Duodenal mucosa (tissue), 2 donors: Measurements from ENCODE around the gene PPP1R2.
"Not testable (repeated sequence)": the region's sequence is repeated elsewhere in the genome, so short reads cannot be mapped to it uniquely, and the experiment has no call there.

Experiments used
- H3K27ac ChIP-seq: one replicate; pipeline ENCODE4 v1.7.0; 2013; ENCODE audit warnings: low read depth, low read length
- H3K27me3 ChIP-seq, 2 donors: one replicate each; pipeline ENCODE4 v1.7.0; 2013; ENCODE audit warnings: low read length in 2 of 2, control low read depth in 1 of 2; ENCODE audit not compliant: insufficient read depth in 2 of 2, control insufficient read depth in 1 of 2
- H3K36me3 ChIP-seq, 2 donors: one replicate each; pipeline ENCODE4 v1.7.0; 2013; ENCODE audit warnings: low read length in 2 of 2, control low read depth in 1 of 2; ENCODE audit not compliant: insufficient read depth in 2 of 2, control insufficient read depth in 1 of 2
- H3K4me1 ChIP-seq, 2 donors: one replicate each; pipeline ENCODE4 v1.7.0; 2013; ENCODE audit warnings: low read length in 2 of 2, control low read depth in 1 of 2; ENCODE audit not compliant: insufficient read depth in 2 of 2, control insufficient read depth in 1 of 2
- H3K4me3 ChIP-seq, 2 donors: one replicate each; pipeline ENCODE4 v1.7.0; 2013; ENCODE audit warnings: low read length in 2 of 2, low read depth in 1 of 2
- H3K9ac ChIP-seq, 2 donors: one replicate each; pipeline ENCODE4 v1.7.0; 2013; ENCODE audit warnings: low read length in 2 of 2, low read depth in 1 of 2
- H3K9me3 ChIP-seq, 2 donors: one replicate each; pipeline ENCODE4 v1.7.0; 2013; ENCODE audit warnings: low read length in 2 of 2, control low read depth in 1 of 2; ENCODE audit not compliant: control insufficient read depth in 1 of 2

Gene PPP1R2

GRCh38 chr3:195524171-195524896, 18.8 kb downstream of the PPP1R2 start:
- H3K4me1 ChIP-seq = no peaks in the 10 kb centered on the region
- no peaks in the 10 kb centered on the region for H3K9me3 ChIP-seq
- H3K4me3 ChIP-seq = no peak overlapping the region
- H3K27me3 ChIP-seq = no peaks in the 10 kb centered on the region
- no peak overlapping the region for H3K9ac ChIP-seq
- H3K27ac ChIP-seq = no peak overlapping the region
- H3K36me3 ChIP-seq = peaks cover 10 to 26% of the 10 kb centered on the region in 2 donors

GRCh38 chr3:195522254-195523023, 20.7 kb downstream of the PPP1R2 start:
- H3K9me3 ChIP-seq = no peaks in the 10 kb centered on the region
- H3K36me3 ChIP-seq = peaks cover 10 to 23% of the 10 kb centered on the region in 2 donors
- H3K27me3 ChIP-seq = no peaks in the 10 kb centered on the region
- no peaks in the 10 kb centered on the region for H3K4me1 ChIP-seq
- H3K4me3 ChIP-seq = no peak overlapping the region
- no peak overlapping the region for H3K9ac ChIP-seq
- H3K27ac ChIP-seq = no peak overlapping the region

- Histone ChIP-seq H3K36me3 (peaks cover 13 to 33% of the 10 kb centered on the region in 2 donors), H3K9me3 (no peaks in the 10 kb centered on the region), H3K27ac (no peak overlapping the region), H3K4me3 (no peak overlapping the region), H3K27me3 (no peaks in the 10 kb centered on the region), H3K9ac (no peak overlapping the region), H3K4me1 (no peaks in the 10 kb centered on the region)
Observed at GRCh38 chr3:195517030-195517429, 26.1 kb downstream of the PPP1R2 start.

GRCh38 chr3:195514610-195515235, 28.4 kb downstream of the PPP1R2 start:
- H3K36me3 ChIP-seq = peaks cover 13 to 36% of the 10 kb centered on the region in 2 donors
- H3K9me3 ChIP-seq = not testable (repeated sequence)

GRCh38 chr3:195512798-195513345, 30.3 kb downstream of the PPP1R2 start:
- no peak overlapping the region for H3K4me3 ChIP-seq
- H3K9me3 ChIP-seq = no peaks in the 10 kb centered on the region
- no peak overlapping the region for H3K9ac ChIP-seq
- no peaks in the 10 kb centered on the region for H3K4me1 ChIP-seq
- H3K36me3 ChIP-seq = peaks cover 13 to 39% of the 10 kb centered on the region in 2 donors
- no peak overlapping the region for H3K27ac ChIP-seq
- H3K27me3 ChIP-seq = no peaks in the 10 kb centered on the region

More at GRCh38 chr3:195514610-195515235, 28.4 kb downstream of the PPP1R2 start:
- H3K4me3 ChIP-seq, H3K27me3 ChIP-seq, H3K27ac ChIP-seq, H3K9ac ChIP-seq, H3K4me1 ChIP-seq: not testable (repeated sequence)

GRCh38 chr3:195511136-195511535, 32.0 kb downstream of the PPP1R2 start:
- H3K4me3 ChIP-seq = no peak overlapping the region
- no peak overlapping the region for H3K27ac ChIP-seq
- H3K36me3 ChIP-seq = peaks cover 13 to 31% of the 10 kb centered on the region in 2 donors
- no peak overlapping the region for H3K9ac ChIP-seq
- H3K4me1 ChIP-seq = no peaks in the 10 kb centered on the region
- H3K27me3 ChIP-seq = no peaks in the 10 kb centered on the region
- no peaks in the 10 kb centered on the region for H3K9me3 ChIP-seq

GRCh38 chr3:195508185-195508584, 34.9 kb downstream of the PPP1R2 start:
- no peaks in the 10 kb centered on the region for H3K4me1 ChIP-seq
- no peak overlapping the region for H3K4me3 ChIP-seq
- peaks cover 6 to 10% of the 10 kb centered on the region in 2 donors for H3K36me3 ChIP-seq
- H3K27me3 ChIP-seq = no peaks in the 10 kb centered on the region
- no peak overlapping the region for H3K27ac ChIP-seq
- H3K9me3 ChIP-seq = no peaks in the 10 kb centered on the region
- H3K9ac ChIP-seq = no peak overlapping the region

GRCh38 chr3:195475614-195476013, 67.5 kb downstream of the PPP1R2 start:
- Histone ChIP-seq H3K9ac (no peak overlapping the region), H3K27me3 (no peaks in the 10 kb centered on the region), H3K27ac (no peak overlapping the region), H3K4me1 (no peaks in the 10 kb centered on the region), H3K9me3 (no peaks in the 10 kb centered on the region), H3K4me3 (no peak overlapping the region), H3K36me3 (no peaks in the 10 kb centered on the region)

GRCh38 chr3:195475116-195475515, 68.0 kb downstream of the PPP1R2 start:
- not testable (repeated sequence) for H3K36me3 ChIP-seq, H3K27ac ChIP-seq, H3K4me1 ChIP-seq, H3K9ac ChIP-seq, H3K9me3 ChIP-seq, H3K27me3 ChIP-seq, H3K4me3 ChIP-seq

- Histone ChIP-seq H3K4me1 (no peaks in the 10 kb centered on the region), H3K27me3 (no peaks in the 10 kb centered on the region), H3K27ac (no peak overlapping the region), H3K9ac (no peak overlapping the region), H3K36me3 (no peaks in the 10 kb centered on the region), H3K9me3 (no peaks in the 10 kb centered on the region), H3K4me3 (no peak overlapping the region)
Observed at GRCh38 chr3:195468841-195469240, 74.3 kb downstream of the PPP1R2 start.
